IMR-90 (cell line): Measurements from ENCODE around the gene SSTR4. TPM values are rescaled to one million over a fixed set of nuclear protein-coding genes. Genes with fewer than 3 reads are reported as not detected.

Experiments
- ATAC-seq: fragments of 200-7000 bp; cut with Tn5 transposase; 2 replicates; pipeline ENCODE4 v1.9.1; 2020; ENCODE audit warnings: low read depth, mild to moderate bottlenecking, moderate library complexity
- BruUV-seq: library from RNA; stranded (reverse); fragments of 400-500 nt; replicated peaks from 2 replicates; lab custom pipeline; 2021; lab: Mats Ljungman, UMichigan
- CTCF ChIA-PET: fragments of 300-600 bp; formaldehyde crosslinking; extraction: SDS; loops from one replicate; lab custom pipeline; 2021; ENCODE audit warnings: antibody characterized with exemption; lab: Yijun Ruan, JAX
- POLR2A ChIA-PET: fragments of 300-600 bp; sonication (Branson Sonifier 250); formaldehyde crosslinking; loops from one replicate; lab custom pipeline; 2022; ENCODE audit warnings: antibody characterized with exemption; ENCODE audit not compliant: unreplicated experiment; lab: Charles Lee
- DNase-seq: peaks from one replicate; pipeline ENCODE4 v3.0.0; 2013
- H2AFZ ChIP-seq: replicated peaks from 2 replicates; pipeline ENCODE3; 2013; ENCODE audit warnings: low read length, mild to moderate bottlenecking; ENCODE audit not compliant: poor library complexity
- H2AK5ac ChIP-seq: 2 replicates; pipeline ENCODE4 v1.6.1; 2013; ENCODE audit warnings: low read depth, low read length, inconsistent platforms
- H2AK9ac ChIP-seq: replicated peaks from 2 replicates; pipeline ENCODE3; 2013; ENCODE audit warnings: mild to moderate bottlenecking, low read depth, low read length, moderate library complexity; ENCODE audit not compliant: poor library complexity
- H2BK120ac ChIP-seq: 2 replicates; pipeline ENCODE4 v1.6.1; 2013; ENCODE audit warnings: low read depth, low read length, inconsistent platforms
- H2BK15ac ChIP-seq: 3 replicates; pipeline ENCODE4 v1.6.1; 2013; ENCODE audit warnings: low read depth, low read length, inconsistent platforms
- H2BK20ac ChIP-seq: 2 replicates; pipeline ENCODE4 v1.6.1; 2013; ENCODE audit warnings: low read depth, mild to moderate bottlenecking, inconsistent platforms, low read length, moderate library complexity
- H2BK5ac ChIP-seq: 2 replicates; pipeline ENCODE4 v1.6.1; 2013; ENCODE audit warnings: mild to moderate bottlenecking, low read depth, low read length, inconsistent platforms; ENCODE audit not compliant: poor library complexity, severe bottlenecking
- H3K14ac ChIP-seq: replicated peaks from 2 replicates; pipeline ENCODE4 v1.6.1; 2013; ENCODE audit warnings: low read depth, low read length, inconsistent platforms
- H3K18ac ChIP-seq: 2 replicates; pipeline ENCODE4 v1.6.1; 2013; ENCODE audit warnings: low read depth, low read length, control low read depth
- H3K23ac ChIP-seq: 2 replicates; pipeline ENCODE4 v1.6.1; 2013; ENCODE audit warnings: low read depth, low read length, inconsistent platforms
- H3K27ac ChIP-seq: 2 replicates; pipeline ENCODE4 v1.5.1; 2013; ENCODE audit warnings: mild to moderate bottlenecking, control low read depth, low read length; ENCODE audit not compliant: insufficient read depth
- H3K27me3 ChIP-seq: 2 replicates; pipeline ENCODE4 v1.6.1; 2013; ENCODE audit warnings: low read length; ENCODE audit not compliant: control insufficient read depth, insufficient read depth
- H3K36me3 ChIP-seq: 2 replicates; pipeline ENCODE4 v1.6.1; 2013; ENCODE audit warnings: low read length, mixed read lengths; ENCODE audit not compliant: control insufficient read depth, insufficient read depth
- H3K4ac ChIP-seq: 2 replicates; pipeline ENCODE4 v1.6.1; 2013; ENCODE audit warnings: low read depth, low read length, inconsistent platforms
- H3K4me1 ChIP-seq: 2 replicates; pipeline ENCODE4 v1.6.1; 2013; ENCODE audit warnings: low read length, mixed read lengths; ENCODE audit not compliant: control insufficient read depth, insufficient read depth
- H3K4me2 ChIP-seq: 2 replicates; pipeline ENCODE4 v1.6.1; 2013; ENCODE audit warnings: low read depth, mild to moderate bottlenecking, control low read depth, low read length, moderate library complexity
- H3K4me3 ChIP-seq: 2 replicates; pipeline ENCODE4 v1.5.1; 2013; ENCODE audit warnings: low read depth, mild to moderate bottlenecking, control low read depth, low read length, moderate library complexity; ENCODE audit not compliant: insufficient read depth
- H3K56ac ChIP-seq: 2 replicates; pipeline ENCODE4 v1.6.1; 2013; ENCODE audit warnings: low read length, inconsistent platforms; ENCODE audit not compliant: insufficient read depth; ENCODE audit errors: extremely low read depth
- H3K79me1 ChIP-seq, 2 experiments: 2 replicates each; pipeline ENCODE4 v1.6.1; 2013; ENCODE audit warnings: low read length in 2 of 2, inconsistent platforms in 1 of 2, low read depth in 1 of 2
- H3K9ac ChIP-seq: 2 replicates; pipeline ENCODE4 v1.6.1; 2013; ENCODE audit warnings: low read depth, low read length, control low read depth
- H3K9me1 ChIP-seq: 2 replicates; pipeline ENCODE4 v1.6.1; 2013; ENCODE audit warnings: low read length, inconsistent platforms; ENCODE audit not compliant: insufficient read depth
- H3K9me3 ChIP-seq: 2 replicates; pipeline ENCODE4 v1.6.1; 2013; ENCODE audit warnings: low read length; ENCODE audit not compliant: control insufficient read depth, insufficient read depth
- H4K20me1 ChIP-seq: 2 replicates; pipeline ENCODE4 v1.6.1; 2013; ENCODE audit warnings: low read length, inconsistent platforms; ENCODE audit not compliant: insufficient read depth
- H4K5ac ChIP-seq: 2 replicates; pipeline ENCODE4 v1.6.1; 2013; ENCODE audit warnings: mild to moderate bottlenecking, low read depth, low read length, control low read depth
- H4K8ac ChIP-seq, 2 experiments: 2 replicates each; pipeline ENCODE4 v1.6.1; 2013; ENCODE audit warnings: low read depth in 2 of 2, low read length in 2 of 2, control low read depth in 1 of 2, inconsistent platforms in 1 of 2
- H4K91ac ChIP-seq: 2 replicates; pipeline ENCODE4 v1.6.1; 2013; ENCODE audit warnings: low read depth, low read length, inconsistent platforms; ENCODE audit not compliant: insufficient read depth
- BHLHE40 ChIP-seq: fragments of 150-350 bp; IDR thresholded peaks from 2 replicates; pipeline ENCODE4 v1.6.1; 2016; ENCODE audit warnings: mild to moderate bottlenecking, low read depth, low read length
- CEBPB ChIP-seq: IDR thresholded peaks from 2 replicates; pipeline ENCODE4 v1.6.1; 2012; ENCODE audit warnings: low read depth, low read length, improper control_type of control experiment
- CHD1 ChIP-seq: IDR thresholded peaks from 2 replicates; pipeline ENCODE4 v1.6.1; 2012; ENCODE audit warnings: low read depth, low read length, improper control_type of control experiment
- FOS ChIP-seq: fragments of 150-350 bp; IDR thresholded peaks from 2 replicates; pipeline ENCODE4 v1.6.1; 2016; ENCODE audit warnings: low read depth, low read length
- MAFK ChIP-seq: IDR thresholded peaks from 2 replicates; pipeline ENCODE4 v1.6.1; 2012; ENCODE audit warnings: low read depth, low read length, improper control_type of control experiment
- MAZ ChIP-seq: IDR thresholded peaks from 2 replicates; pipeline ENCODE4 v1.6.1; 2012; ENCODE audit warnings: low read depth, mild to moderate bottlenecking, low read length, improper control_type of control experiment, moderate library complexity, borderline replicate concordance
- MXI1 ChIP-seq: IDR thresholded peaks from 2 replicates; pipeline ENCODE4 v1.6.1; 2012; ENCODE audit warnings: low read depth, mild to moderate bottlenecking, low read length, moderate library complexity, borderline replicate concordance
- NFE2L2 ChIP-seq: fragments of 150-350 bp; IDR thresholded peaks from 2 replicates; pipeline ENCODE4 v1.6.1; 2016; ENCODE audit warnings: low read depth, mild to moderate bottlenecking, low read length
- POLR2A ChIP-seq: IDR thresholded peaks from 2 replicates; pipeline ENCODE4 v1.6.1; 2012; ENCODE audit warnings: mild to moderate bottlenecking, low read depth, low read length
- RAD21 ChIP-seq: IDR thresholded peaks from 2 replicates; pipeline ENCODE4 v1.6.1; 2012; ENCODE audit warnings: low read length, improper control_type of control experiment
- RCOR1 ChIP-seq: IDR thresholded peaks from 2 replicates; pipeline ENCODE4 v1.6.1; 2012; ENCODE audit warnings: mild to moderate bottlenecking, low read length, improper control_type of control experiment; ENCODE audit not compliant: insufficient replicate concordance
- RFX5 ChIP-seq: IDR thresholded peaks from 2 replicates; pipeline ENCODE4 v1.8.0; 2012; ENCODE audit warnings: low read depth, mild to moderate bottlenecking, low read length, moderate library complexity
- SMC3 ChIP-seq: fragments of 150-350 bp; IDR thresholded peaks from 2 replicates; pipeline ENCODE4 v1.6.1; 2016; ENCODE audit warnings: low read depth, mild to moderate bottlenecking, antibody characterized with exemption, low read length, moderate library complexity
- WGBS, 2 experiments: methylation state at CpG; one replicate each; pipeline versions ENCODE4 v1.1.5 to v1.1.7; 2013; ENCODE audit warnings: missing lambda C conversion rate in 2 of 2; ENCODE audit not compliant: insufficient read length in 1 of 2; ENCODE audit errors: extremely low coverage in 2 of 2; 5-methylcytosine and 5-hydroxymethylcytosine counted together
- dilution Hi-C: fragments of 300-500 bp; cut with HindIII; formaldehyde crosslinking; loops from one replicate; pipeline ENCODE4 v1.14.3; 2018; ENCODE audit warnings: low sequenced_read_pairs; ENCODE audit not compliant: unreplicated experiment
- in situ Hi-C: fragments of 300-500 bp; cut with MboI; formaldehyde crosslinking; loops from 3 replicates; pipeline ENCODE4 v1.14.3; 2019; ENCODE audit warnings: low sequenced_read_pairs, inconsistent platforms, mixed read lengths
- intact Hi-C: fragments of 100-400 bp; cut with micrococcal nuclease; formaldehyde crosslinking; loops from 2 replicates; pipeline ENCODE4 v1.10.0; 2022
- polyA plus RNA-seq, 3 experiments: library from polyadenylated mRNA; depleted of rRNA; stranded (reverse); fragments of >200 nt; gene quantifications; 2 replicates each; pipeline ENCODE4 v1.2.3, GENCODE V29; 2012; ENCODE audit warnings: low replicate concordance in 1 of 3
- total RNA-seq: library from RNA; depleted of rRNA; stranded (reverse); fragments of >200 nt; gene quantifications from 2 replicates; pipeline ENCODE4 v1.2.3, GENCODE V29; 2012
- TF ChIP-seq, protein P1 (sequence below): fragments of 150-350 bp; IDR thresholded peaks from 2 replicates; pipeline ENCODE4 v1.6.1; 2017; ENCODE audit warnings: mild to moderate bottlenecking, antibody characterized with exemption, low read length, low read depth
- TF ChIP-seq, protein P2 (sequence below): fragments of 150-350 bp; IDR thresholded peaks from 2 replicates; pipeline ENCODE4 v1.6.1; 2016; ENCODE audit warnings: low read depth, mild to moderate bottlenecking, low read length, moderate library complexity, borderline replicate concordance
- TF ChIP-seq, protein P3 (sequence below): conservative IDR thresholded peaks from 2 replicates; pipeline ENCODE4 v1.5.1; 2012; ENCODE audit warnings: mild to moderate bottlenecking, low read depth, low read length, improper control_type of control experiment

SSTR4 gene
- total and polyA plus RNA-seq, 2 of the 4 experiments (the other 2 are of a cell fraction) = not detected

DNA sequence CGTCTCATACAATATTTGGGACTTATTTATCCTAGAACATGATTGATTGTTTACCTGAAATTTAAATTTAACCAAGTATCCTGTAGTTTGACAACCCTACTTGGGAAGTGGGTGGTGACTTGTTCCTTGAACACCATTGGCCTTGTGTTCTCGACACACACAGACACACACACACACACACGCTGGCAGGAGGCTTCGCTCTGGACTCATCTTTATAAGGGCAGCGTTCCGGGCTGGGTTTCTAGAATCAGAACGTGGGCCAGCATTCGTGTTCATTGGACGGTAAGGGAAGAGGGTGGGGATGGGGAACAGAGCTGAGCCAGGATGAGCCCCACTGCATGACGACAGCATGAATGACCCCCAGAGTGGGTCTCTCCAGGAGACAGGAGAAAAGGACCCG lies 16.2 kb upstream of the SSTR4 start:
- dilution Hi-C loops = no loop called here
- Histone ChIP-seq H4K20me1 (no peaks in the 10 kb centered on the region), H4K91ac (no peak overlapping the region), H3K9me3 (no peaks in the 10 kb centered on the region), H3K79me1 (no peaks in the 10 kb centered on the region), H3K4ac (no peak overlapping the region), H2AK5ac (no peak overlapping the region), H3K4me1 (no peaks in the 10 kb centered on the region), H4K5ac (no peak overlapping the region), H2AK9ac (no peak overlapping the region), H2BK120ac (no peak overlapping the region), H3K4me2 (no peak overlapping the region), H2BK20ac (no peak overlapping the region), H2BK5ac (no peak overlapping the region), H3K9me1 (no peaks in the 10 kb centered on the region), H3K18ac (no peak overlapping the region), H3K27me3 (peaks cover 3% of the 10 kb centered on the region; the same call in 1 of the 2 replicates), H2BK15ac (no peak overlapping the region), H3K23ac (no peak overlapping the region), H3K14ac (no peak overlapping the region), H3K36me3 (no peaks in the 10 kb centered on the region), H4K8ac (no peak overlapping the region), H2AFZ (no peak overlapping the region), H3K9ac (no peak overlapping the region), H3K4me3 (no peak overlapping the region), H3K56ac (no peak overlapping the region), H3K27ac (no peak overlapping the region)
- ATAC-seq (no peak), DNase-seq (no peak)
- TF ChIP-seq NFE2L2 (no peak), RCOR1 (no peak), CHD1 (no peak), FOS (no peak), POLR2A (no peak), RAD21 (no peak), MAFK (no peak), CEBPB (no peak), RFX5 (no peak), SMC3 (no peak), BHLHE40 (no peak), MXI1 (no peak), MAZ (no peak)
- TF ChIP-seq, protein P1, sequence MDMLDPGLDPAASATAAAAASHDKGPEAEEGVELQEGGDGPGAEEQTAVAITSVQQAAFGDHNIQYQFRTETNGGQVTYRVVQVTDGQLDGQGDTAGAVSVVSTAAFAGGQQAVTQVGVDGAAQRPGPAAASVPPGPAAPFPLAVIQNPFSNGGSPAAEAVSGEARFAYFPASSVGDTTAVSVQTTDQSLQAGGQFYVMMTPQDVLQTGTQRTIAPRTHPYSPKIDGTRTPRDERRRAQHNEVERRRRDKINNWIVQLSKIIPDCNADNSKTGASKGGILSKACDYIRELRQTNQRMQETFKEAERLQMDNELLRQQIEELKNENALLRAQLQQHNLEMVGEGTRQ = no peak
- TF ChIP-seq, protein P2, sequence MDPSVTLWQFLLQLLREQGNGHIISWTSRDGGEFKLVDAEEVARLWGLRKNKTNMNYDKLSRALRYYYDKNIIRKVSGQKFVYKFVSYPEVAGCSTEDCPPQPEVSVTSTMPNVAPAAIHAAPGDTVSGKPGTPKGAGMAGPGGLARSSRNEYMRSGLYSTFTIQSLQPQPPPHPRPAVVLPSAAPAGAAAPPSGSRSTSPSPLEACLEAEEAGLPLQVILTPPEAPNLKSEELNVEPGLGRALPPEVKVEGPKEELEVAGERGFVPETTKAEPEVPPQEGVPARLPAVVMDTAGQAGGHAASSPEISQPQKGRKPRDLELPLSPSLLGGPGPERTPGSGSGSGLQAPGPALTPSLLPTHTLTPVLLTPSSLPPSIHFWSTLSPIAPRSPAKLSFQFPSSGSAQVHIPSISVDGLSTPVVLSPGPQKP = no peak
- TF ChIP-seq, protein P3, sequence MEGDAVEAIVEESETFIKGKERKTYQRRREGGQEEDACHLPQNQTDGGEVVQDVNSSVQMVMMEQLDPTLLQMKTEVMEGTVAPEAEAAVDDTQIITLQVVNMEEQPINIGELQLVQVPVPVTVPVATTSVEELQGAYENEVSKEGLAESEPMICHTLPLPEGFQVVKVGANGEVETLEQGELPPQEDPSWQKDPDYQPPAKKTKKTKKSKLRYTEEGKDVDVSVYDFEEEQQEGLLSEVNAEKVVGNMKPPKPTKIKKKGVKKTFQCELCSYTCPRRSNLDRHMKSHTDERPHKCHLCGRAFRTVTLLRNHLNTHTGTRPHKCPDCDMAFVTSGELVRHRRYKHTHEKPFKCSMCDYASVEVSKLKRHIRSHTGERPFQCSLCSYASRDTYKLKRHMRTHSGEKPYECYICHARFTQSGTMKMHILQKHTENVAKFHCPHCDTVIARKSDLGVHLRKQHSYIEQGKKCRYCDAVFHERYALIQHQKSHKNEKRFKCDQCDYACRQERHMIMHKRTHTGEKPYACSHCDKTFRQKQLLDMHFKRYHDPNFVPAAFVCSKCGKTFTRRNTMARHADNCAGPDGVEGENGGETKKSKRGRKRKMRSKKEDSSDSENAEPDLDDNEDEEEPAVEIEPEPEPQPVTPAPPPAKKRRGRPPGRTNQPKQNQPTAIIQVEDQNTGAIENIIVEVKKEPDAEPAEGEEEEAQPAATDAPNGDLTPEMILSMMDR = no peak
- WGBS, 2 experiments = 67% methylated on average over 1 of the region's 11 CpGs; no CpG with 5 or more reads in 1 of the 2 experiments
- intact Hi-C loops = no loop called here
- POLR2A ChIA-PET = no interaction called here
- CTCF ChIA-PET = interaction anchor here (0.7 kb wide), 1 partner anchor 318 kb away, joined by 3 read pairs; no protein-coding TSS in a partner anchor
- in situ Hi-C loops = no loop called here
- BruUV-seq = no TSS peak
